Measurements from ENCODE around the gene TSPAN10.

Gene TSPAN10

DNA sequence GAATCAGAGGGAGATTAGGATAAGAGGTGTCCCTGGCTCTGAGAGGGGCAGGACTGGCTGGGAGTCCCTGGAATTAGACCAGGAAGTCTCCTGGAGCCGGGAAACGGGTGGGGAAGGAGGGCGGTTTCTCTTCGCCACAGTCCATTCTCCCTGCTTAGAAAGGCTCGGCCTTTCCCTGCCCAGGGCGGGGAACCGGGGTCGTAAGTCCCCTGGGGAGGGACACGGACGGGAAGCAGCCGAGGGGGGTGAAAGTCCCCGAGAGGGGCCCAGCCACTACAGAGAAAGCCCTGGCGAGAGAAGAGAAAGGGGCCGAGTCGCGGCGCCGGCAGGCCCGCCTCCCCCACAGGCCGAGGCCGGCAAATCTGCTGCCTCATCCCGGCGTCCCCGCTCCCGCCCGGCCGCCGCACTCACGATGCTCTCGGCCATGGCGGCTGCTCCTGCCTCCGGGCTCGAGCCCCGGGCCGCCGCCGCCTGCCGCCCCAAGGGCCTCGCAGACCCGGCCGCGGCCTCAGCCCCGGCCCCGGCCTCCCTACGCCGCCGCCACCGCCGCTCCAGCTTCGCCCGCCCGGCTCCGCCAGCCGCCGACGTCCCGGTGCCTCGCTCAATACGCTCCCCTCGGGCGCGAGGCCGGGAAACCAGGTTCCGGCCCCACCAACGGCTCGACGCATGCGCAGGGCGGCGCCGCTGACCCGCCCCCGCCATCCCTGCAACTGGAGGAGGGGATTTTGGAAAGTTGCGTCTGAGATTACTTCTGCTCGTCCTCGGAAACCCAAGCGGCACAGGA, at the start of gene TSPAN10, which contains the start of gene NPLOC4:
TSS of gene TSPAN10 (plus strand) at position 692 of the 784 bp plus-strand sequence. CDS start 5,217 bp downstream, outside the sequence.
TSS of gene NPLOC4 (minus strand) at position 608 of the 784 bp plus-strand sequence. CDS start at position 426, 182 bp downstream.
- Histone ChIP-seq H3K4me3 (ENCODE audit: low read length) (peak within 1 kb of the TSS; percentile 91), H3K36me3 (ENCODE audit: control insufficient read depth, insufficient read depth, low read length, severe bottlenecking) (peaks cover 3% of the 10 kb centered on the region), H3K4me1 (ENCODE audit: control insufficient read depth, insufficient read depth, low read length) (peaks cover 11% of the 10 kb centered on the region), H3K9me3 (ENCODE audit: control insufficient read depth, low read length) (no peaks in the 10 kb centered on the region), H3K27me3 (replicated peaks; ENCODE audit: control insufficient read depth, insufficient read depth, low read length) (no peaks in the 10 kb centered on the region), H3K9ac (ENCODE audit: low read length) (peak within 1 kb of the TSS; percentile 93)
- DNase-seq (ENCODE audit: low read depth), result peak; percentile 94

- Histone ChIP-seq H3K27me3 (replicated peaks; ENCODE audit: control insufficient read depth, insufficient read depth, low read length) (no peaks in the 10 kb centered on the region), H3K4me1 (ENCODE audit: control insufficient read depth, insufficient read depth, low read length) (peaks cover under 1% of the 10 kb centered on the region), H3K4me3 (ENCODE audit: low read length) (no peak overlapping the region), H3K36me3 (ENCODE audit: control insufficient read depth, insufficient read depth, low read length, severe bottlenecking) (peaks cover 90% of the 10 kb centered on the region), H3K9me3 (ENCODE audit: control insufficient read depth, low read length) (no peaks in the 10 kb centered on the region), H3K9ac (ENCODE audit: low read length) (no peak overlapping the region)
- DNase-seq (ENCODE audit: low read depth), result no peak
Observed at GRCh38 chr17:81589612-81590011, 47.4 kb upstream of the TSPAN10 start.

DNA sequence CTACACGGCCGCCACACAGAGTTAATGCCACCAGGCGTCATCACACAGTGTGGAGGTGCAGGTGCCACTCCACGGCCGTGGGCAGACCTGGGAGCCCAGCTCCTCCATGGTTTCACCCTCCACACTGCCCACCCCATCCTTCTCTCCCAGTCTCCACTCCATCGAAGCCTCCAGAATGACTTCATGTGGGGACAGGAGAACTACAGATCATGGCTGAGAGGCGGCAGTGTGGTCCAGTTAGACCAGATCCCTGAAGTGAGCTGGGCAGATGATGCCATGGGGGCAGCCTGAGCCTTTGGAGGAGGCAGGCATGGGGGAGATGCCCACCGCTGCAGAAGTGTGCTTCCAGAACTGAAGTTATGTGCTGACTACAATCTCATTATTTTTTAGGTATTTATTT, 46.9 kb upstream of the TSPAN10 start:
- DNase-seq (ENCODE audit: low read depth), result no peak
- Histone ChIP-seq H3K9me3 (ENCODE audit: control insufficient read depth, low read length) (no peaks in the 10 kb centered on the region), H3K4me3 (ENCODE audit: low read length) (no peak overlapping the region), H3K4me1 (ENCODE audit: control insufficient read depth, insufficient read depth, low read length) (peaks cover 5% of the 10 kb centered on the region), H3K36me3 (ENCODE audit: control insufficient read depth, insufficient read depth, low read length, severe bottlenecking) (peaks cover 87% of the 10 kb centered on the region), H3K9ac (ENCODE audit: low read length) (no peak overlapping the region), H3K27me3 (replicated peaks; ENCODE audit: control insufficient read depth, insufficient read depth, low read length) (no peaks in the 10 kb centered on the region)

DNA sequence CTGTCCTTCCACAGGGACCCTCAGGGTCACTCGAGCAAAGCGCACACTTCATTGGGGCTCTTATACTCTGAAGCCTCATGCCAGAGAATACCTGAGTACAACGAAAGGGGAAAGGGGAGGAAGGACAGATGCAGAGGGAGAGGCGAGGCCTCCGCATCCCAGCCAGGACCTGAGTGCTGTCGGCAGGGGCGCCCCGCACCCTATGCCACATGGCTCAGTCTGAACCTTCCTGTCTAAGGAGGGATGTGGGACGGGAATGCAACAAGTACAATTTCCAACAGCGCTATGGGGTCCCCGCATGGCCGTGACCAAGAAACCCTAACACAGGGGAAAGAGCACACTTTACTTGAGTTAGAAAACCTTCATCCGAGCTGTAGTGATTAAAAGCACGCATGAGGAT, 45.0 kb upstream of the TSPAN10 start:
- Histone ChIP-seq H3K9me3 (ENCODE audit: control insufficient read depth, low read length) (no peaks in the 10 kb centered on the region), H3K4me1 (ENCODE audit: control insufficient read depth, insufficient read depth, low read length) (peaks cover 13% of the 10 kb centered on the region), H3K36me3 (ENCODE audit: control insufficient read depth, insufficient read depth, low read length, severe bottlenecking) (peaks cover 84% of the 10 kb centered on the region), H3K27me3 (replicated peaks; ENCODE audit: control insufficient read depth, insufficient read depth, low read length) (no peaks in the 10 kb centered on the region), H3K9ac (ENCODE audit: low read length) (no peak overlapping the region), H3K4me3 (ENCODE audit: low read length) (no peak overlapping the region)
- no peak for DNase-seq (ENCODE audit: low read depth)

GRCh38 chr17:81593105-81593871, 43.7 kb upstream of the TSPAN10 start:
- peaks cover 13% of the 10 kb centered on the region for H3K4me1 ChIP-seq (ENCODE audit: control insufficient read depth, insufficient read depth, low read length)
- H3K27me3 ChIP-seq (replicated peaks; ENCODE audit: control insufficient read depth, insufficient read depth, low read length), result no peaks in the 10 kb centered on the region
- no peak for DNase-seq (ENCODE audit: low read depth)

GRCh38 chr17:81599719-81600486, 37.1 kb upstream of the TSPAN10 start:
- Histone ChIP-seq H3K36me3 (ENCODE audit: control insufficient read depth, insufficient read depth, low read length, severe bottlenecking) (peaks cover 87% of the 10 kb centered on the region), H3K9ac (ENCODE audit: low read length) (peak overlapping the region; percentile 27), H3K4me3 (ENCODE audit: low read length) (no peak overlapping the region), H3K9me3 (ENCODE audit: control insufficient read depth, low read length) (no peaks in the 10 kb centered on the region), H3K27me3 (replicated peaks; ENCODE audit: control insufficient read depth, insufficient read depth, low read length) (no peaks in the 10 kb centered on the region), H3K4me1 (ENCODE audit: control insufficient read depth, insufficient read depth, low read length) (peaks cover 28% of the 10 kb centered on the region)
- DNase-seq (ENCODE audit: low read depth), result peak; percentile 55

More at GRCh38 chr17:81593105-81593871, 43.7 kb upstream of the TSPAN10 start:
- H3K9me3 ChIP-seq (ENCODE audit: control insufficient read depth, low read length), result no peaks in the 10 kb centered on the region
- peaks cover 84% of the 10 kb centered on the region for H3K36me3 ChIP-seq (ENCODE audit: control insufficient read depth, insufficient read depth, low read length, severe bottlenecking)
- no peak overlapping the region for H3K9ac ChIP-seq (ENCODE audit: low read length)
- H3K4me3 ChIP-seq (ENCODE audit: low read length), result no peak overlapping the region

DNA sequence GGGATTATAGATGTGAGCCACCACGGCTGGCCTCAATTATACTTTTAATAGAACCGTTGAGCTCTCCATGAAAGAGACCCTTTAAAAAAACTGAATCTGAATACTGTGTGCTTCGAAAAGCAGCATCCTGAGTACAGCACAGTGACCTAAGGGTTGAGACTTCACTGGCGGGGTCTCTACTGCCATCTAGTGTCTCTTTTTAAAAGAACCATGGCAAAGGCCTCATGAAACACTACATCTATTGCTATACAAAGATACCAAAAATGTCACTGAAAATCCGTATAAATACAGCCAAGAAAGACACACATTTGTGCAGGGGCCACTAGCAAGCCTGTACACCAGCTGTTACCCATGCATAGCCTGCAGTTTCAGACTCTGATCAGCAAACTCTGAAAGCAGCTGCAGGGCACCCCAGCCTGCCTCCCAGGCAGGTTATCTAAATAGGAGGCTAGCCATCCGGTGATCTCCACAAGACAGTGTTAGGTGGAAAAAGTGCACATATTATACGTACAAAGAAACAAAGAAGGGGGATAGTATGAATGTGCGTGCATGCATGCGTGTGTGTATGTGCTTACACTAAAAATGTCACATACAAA, 35.4 kb upstream of the TSPAN10 start:
- Histone ChIP-seq H3K4me3 (ENCODE audit: low read length) (no peak overlapping the region), H3K9me3 (ENCODE audit: control insufficient read depth, low read length) (no peaks in the 10 kb centered on the region), H3K27me3 (replicated peaks; ENCODE audit: control insufficient read depth, insufficient read depth, low read length) (no peaks in the 10 kb centered on the region), H3K4me1 (ENCODE audit: control insufficient read depth, insufficient read depth, low read length) (peaks cover 18% of the 10 kb centered on the region), H3K36me3 (ENCODE audit: control insufficient read depth, insufficient read depth, low read length, severe bottlenecking) (peaks cover 83% of the 10 kb centered on the region), H3K9ac (ENCODE audit: low read length) (no peak overlapping the region)
- peak; percentile 87 for DNase-seq (ENCODE audit: low read depth)

- Histone ChIP-seq H3K27me3 (replicated peaks; ENCODE audit: control insufficient read depth, insufficient read depth, low read length) (no peaks in the 10 kb centered on the region), H3K9ac (ENCODE audit: low read length) (no peak overlapping the region), H3K9me3 (ENCODE audit: control insufficient read depth, low read length) (no peaks in the 10 kb centered on the region), H3K36me3 (ENCODE audit: control insufficient read depth, insufficient read depth, low read length, severe bottlenecking) (peaks cover 89% of the 10 kb centered on the region), H3K4me1 (ENCODE audit: control insufficient read depth, insufficient read depth, low read length) (peaks cover 29% of the 10 kb centered on the region), H3K4me3 (ENCODE audit: low read length) (no peak overlapping the region)
- DNase-seq (ENCODE audit: low read depth), result no peak
Observed at GRCh38 chr17:81603846-81604610, 33.0 kb upstream of the TSPAN10 start.

DNA sequence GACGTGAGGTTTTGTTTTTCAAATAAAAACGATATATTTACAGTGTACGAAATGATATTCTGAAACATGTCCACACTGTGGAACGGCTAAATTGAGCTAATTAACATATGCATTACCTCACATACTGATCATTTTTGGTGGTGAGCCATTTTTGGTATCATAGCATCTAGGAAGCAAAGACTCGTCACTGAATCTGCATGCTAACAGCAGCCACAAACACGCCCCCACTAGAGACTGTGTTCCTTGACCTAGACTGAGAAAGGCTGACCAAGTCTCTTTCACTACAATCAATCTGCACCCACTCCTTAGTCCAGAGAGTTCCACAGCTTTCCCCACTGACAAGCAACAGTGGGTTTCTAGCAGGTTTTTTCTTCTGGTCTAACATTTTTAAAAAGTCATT, 29.6 kb upstream of the TSPAN10 start:
- Histone ChIP-seq H3K9me3 (ENCODE audit: control insufficient read depth, low read length) (no peaks in the 10 kb centered on the region), H3K27me3 (replicated peaks; ENCODE audit: control insufficient read depth, insufficient read depth, low read length) (no peaks in the 10 kb centered on the region), H3K9ac (ENCODE audit: low read length) (peak overlapping the region; percentile 16), H3K36me3 (ENCODE audit: control insufficient read depth, insufficient read depth, low read length, severe bottlenecking) (peaks cover 83% of the 10 kb centered on the region), H3K4me1 (ENCODE audit: control insufficient read depth, insufficient read depth, low read length) (peaks cover 27% of the 10 kb centered on the region), H3K4me3 (ENCODE audit: low read length) (no peak overlapping the region)
- DNase-seq (ENCODE audit: low read depth), result peak; percentile 27

GRCh38 chr17:81608082-81608481, 28.9 kb upstream of the TSPAN10 start:
- Histone ChIP-seq H3K9ac (ENCODE audit: low read length) (peak overlapping the region; percentile 16), H3K4me1 (ENCODE audit: control insufficient read depth, insufficient read depth, low read length) (peaks cover 27% of the 10 kb centered on the region), H3K27me3 (replicated peaks; ENCODE audit: control insufficient read depth, insufficient read depth, low read length) (no peaks in the 10 kb centered on the region), H3K4me3 (ENCODE audit: low read length) (peak overlapping the region; percentile 16), H3K36me3 (ENCODE audit: control insufficient read depth, insufficient read depth, low read length, severe bottlenecking) (peaks cover 83% of the 10 kb centered on the region), H3K9me3 (ENCODE audit: control insufficient read depth, low read length) (no peaks in the 10 kb centered on the region)
- DNase-seq (ENCODE audit: low read depth), result no peak

All from adipocyte (in vitro differentiated cells).